GM20000 (cell line): ENCODE results near the gene TNIP1.

Experiments used
- DNase-seq: peaks from one replicate; pipeline ENCODE4 v3.0.0; 2012; ENCODE audit warnings: low spot score
- TF ChIP-seq, protein P1 (sequence below): IDR thresholded peaks from 2 replicates; pipeline ENCODE4 v1.5.1; 2012; ENCODE audit warnings: mild to moderate bottlenecking, control low read depth; ENCODE audit errors: extremely low read depth, missing control alignments

Gene TNIP1

DNA sequence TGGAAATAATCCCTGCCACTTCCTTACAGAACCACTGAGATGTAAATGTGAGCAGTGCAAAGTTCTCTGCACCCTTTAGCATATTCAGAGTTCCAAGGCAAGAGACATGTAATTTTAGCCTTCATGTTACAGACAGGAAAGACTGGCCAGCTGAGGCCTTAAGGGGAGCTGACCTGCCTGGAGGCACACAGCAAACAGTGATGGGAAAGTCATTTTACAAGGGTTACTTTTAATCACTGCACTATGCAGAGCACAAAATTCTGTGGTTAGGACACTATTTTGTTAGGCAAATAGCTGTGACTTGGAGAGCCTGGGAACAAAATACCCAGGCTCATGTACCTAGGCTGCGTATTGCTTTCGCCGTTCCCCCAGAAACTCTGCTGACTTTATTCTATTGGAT lies 30.2 kb upstream of the TNIP1 start:
- TF ChIP-seq, protein P1, sequence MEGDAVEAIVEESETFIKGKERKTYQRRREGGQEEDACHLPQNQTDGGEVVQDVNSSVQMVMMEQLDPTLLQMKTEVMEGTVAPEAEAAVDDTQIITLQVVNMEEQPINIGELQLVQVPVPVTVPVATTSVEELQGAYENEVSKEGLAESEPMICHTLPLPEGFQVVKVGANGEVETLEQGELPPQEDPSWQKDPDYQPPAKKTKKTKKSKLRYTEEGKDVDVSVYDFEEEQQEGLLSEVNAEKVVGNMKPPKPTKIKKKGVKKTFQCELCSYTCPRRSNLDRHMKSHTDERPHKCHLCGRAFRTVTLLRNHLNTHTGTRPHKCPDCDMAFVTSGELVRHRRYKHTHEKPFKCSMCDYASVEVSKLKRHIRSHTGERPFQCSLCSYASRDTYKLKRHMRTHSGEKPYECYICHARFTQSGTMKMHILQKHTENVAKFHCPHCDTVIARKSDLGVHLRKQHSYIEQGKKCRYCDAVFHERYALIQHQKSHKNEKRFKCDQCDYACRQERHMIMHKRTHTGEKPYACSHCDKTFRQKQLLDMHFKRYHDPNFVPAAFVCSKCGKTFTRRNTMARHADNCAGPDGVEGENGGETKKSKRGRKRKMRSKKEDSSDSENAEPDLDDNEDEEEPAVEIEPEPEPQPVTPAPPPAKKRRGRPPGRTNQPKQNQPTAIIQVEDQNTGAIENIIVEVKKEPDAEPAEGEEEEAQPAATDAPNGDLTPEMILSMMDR = no peak
- no peak for DNase-seq

DNA sequence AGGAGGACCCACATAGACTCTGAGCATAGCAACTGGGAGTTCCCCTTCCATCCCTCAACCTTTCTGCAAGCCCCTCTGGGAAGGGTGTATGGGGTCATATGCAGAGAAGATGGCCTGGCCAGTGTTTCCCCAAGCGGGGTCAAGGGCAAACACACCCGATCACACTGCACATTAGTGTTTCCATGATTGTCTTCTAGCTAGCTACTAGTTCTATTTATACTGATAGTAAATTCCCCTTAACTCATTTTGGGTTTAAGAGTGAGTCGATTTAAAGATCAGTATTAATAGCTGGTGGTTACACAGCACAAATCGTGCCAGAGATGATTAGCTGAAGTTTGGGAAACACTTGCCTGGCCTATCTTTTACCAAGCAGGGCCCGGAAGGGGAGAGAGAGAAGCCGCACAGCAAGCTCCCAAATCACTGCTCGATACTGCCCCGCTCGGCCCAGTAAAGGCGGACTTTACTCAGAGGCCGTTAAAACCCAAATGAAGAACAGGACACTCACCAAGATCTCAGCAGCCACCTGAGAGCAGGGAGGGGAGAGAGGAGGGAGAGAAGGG lies 29.4 kb upstream of the TNIP1 start:
- TF ChIP-seq, protein P1 = peak; percentile 7
- no peak for DNase-seq

GRCh38 chr5:151108566-151108965 lies 27.7 kb upstream of the TNIP1 start:
- no peak for DNase-seq
- TF ChIP-seq, protein P1 = no peak

DNA sequence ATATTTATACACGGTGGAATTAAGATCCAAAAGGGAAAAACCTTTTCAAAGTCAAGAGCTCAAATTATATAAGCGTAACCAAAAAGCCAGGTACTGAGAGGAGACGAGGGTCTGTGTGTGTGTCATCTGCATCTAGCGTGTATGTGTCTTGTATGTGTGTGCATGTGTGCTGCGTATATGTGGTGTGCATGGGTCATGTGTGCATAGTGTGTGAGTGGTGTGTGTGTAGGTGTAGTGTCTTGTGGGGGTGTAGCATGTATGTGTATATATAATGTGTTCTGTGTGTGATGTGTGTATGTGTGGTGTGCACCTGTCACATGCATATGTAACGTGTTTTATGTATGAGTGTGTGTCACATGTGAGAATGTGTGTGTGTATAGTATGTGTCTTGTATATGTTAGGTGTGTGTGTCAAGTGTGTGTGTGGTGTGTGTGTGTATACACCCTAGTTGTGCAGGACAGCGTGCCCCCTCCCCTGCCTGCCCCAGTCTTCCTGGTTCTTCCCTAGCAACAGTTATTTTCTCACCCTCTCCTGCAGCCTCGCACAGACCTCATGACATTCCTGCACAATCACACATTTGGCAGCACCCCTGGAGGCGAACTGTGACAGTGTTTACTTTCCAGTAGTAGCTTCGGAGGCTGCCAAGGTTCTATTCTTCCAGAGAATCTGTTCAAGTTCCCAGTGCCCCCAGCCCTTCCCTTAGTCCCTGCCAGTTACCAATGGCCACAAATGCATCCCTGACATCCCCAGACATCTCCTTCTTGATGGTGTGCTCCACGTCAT lies 27.1 kb upstream of the TNIP1 start:
- TF ChIP-seq, protein P1 = no peak
- no peak for DNase-seq

- no peak for DNase-seq
- TF ChIP-seq, protein P1 = no peak
Observed at GRCh38 chr5:151107084-151107483, 26.2 kb upstream of the TNIP1 start.

DNA sequence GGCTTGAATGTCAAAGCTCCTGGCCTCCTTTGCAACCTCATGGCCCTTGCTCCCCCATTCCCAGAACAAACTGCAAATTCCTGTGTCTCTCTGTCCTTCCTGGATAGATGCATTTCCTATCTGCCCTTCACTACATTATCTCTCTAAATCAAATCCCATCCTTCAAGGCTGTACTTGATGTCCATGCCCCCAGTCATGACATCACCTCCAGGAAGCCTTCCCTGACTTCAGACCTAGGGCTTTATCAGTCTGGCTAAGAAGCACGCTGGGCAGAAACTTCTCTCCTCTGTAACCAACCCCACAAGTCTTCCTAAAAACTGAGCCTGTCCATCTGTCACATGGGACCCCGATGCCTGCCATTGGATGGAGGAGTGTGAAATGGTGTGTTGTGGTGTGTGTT lies 25.7 kb upstream of the TNIP1 start:
- DNase-seq = no peak
- TF ChIP-seq, protein P1 = no peak

GRCh38 chr5:151106043-151106442 lies 25.2 kb upstream of the TNIP1 start:
- TF ChIP-seq, protein P1 = no peak
- DNase-seq = no peak
